Measurements from ENCODE around the gene C2CD3. TPM values are rescaled to one million over a fixed set of nuclear protein-coding genes. Genes with fewer than 3 reads are reported as not detected.
"Not testable (repeated sequence)": the region's sequence is repeated elsewhere in the genome, so short reads cannot be mapped to it uniquely, and the experiment has no call there.

The C2CD3 gene
- total and polyA plus RNA-seq, 8 donors, result 22.8 to 34.5 (median 27.5) TPM

DNA sequence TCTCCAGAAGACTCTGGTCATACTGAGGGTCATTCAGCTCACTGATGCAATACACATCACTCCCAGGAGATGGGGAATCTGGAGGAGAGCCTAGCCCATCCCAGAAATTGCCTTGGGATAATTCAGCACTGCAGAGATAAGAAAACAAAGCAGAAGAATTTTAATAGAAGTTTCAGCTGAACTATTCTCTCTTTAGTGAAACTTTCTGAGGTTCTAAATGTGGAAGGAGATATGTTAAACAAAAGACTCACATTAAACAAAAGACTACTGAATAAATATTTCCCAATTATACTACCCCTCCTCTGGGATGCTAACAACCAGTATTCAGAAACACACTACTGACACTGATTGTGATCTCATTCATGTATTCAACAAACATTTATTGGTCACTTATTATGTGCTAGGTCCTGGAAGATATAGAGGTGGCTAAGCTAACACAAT is 47.8 kb downstream of the C2CD3 start:
- H3K4me3 ChIP-seq, result no peak overlapping the region
- H3K27ac ChIP-seq, result no peak overlapping the region
- intact Hi-C loops (cut with DNase I), result no loop called here
- DNase-seq (no peak), ATAC-seq (no peak)
- H3K9me3 ChIP-seq, result peaks cover 0 to 4% of the 10 kb centered on the region in 2 donors
- no peaks in the 10 kb centered on the region for H3K27me3 ChIP-seq
- H3K36me3 ChIP-seq, result peaks cover 0 to 27% of the 10 kb centered on the region in 2 donors
- no peaks in the 10 kb centered on the region for H3K4me1 ChIP-seq
- TF ChIP-seq, protein P1, sequence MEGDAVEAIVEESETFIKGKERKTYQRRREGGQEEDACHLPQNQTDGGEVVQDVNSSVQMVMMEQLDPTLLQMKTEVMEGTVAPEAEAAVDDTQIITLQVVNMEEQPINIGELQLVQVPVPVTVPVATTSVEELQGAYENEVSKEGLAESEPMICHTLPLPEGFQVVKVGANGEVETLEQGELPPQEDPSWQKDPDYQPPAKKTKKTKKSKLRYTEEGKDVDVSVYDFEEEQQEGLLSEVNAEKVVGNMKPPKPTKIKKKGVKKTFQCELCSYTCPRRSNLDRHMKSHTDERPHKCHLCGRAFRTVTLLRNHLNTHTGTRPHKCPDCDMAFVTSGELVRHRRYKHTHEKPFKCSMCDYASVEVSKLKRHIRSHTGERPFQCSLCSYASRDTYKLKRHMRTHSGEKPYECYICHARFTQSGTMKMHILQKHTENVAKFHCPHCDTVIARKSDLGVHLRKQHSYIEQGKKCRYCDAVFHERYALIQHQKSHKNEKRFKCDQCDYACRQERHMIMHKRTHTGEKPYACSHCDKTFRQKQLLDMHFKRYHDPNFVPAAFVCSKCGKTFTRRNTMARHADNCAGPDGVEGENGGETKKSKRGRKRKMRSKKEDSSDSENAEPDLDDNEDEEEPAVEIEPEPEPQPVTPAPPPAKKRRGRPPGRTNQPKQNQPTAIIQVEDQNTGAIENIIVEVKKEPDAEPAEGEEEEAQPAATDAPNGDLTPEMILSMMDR (IDR thresholded peaks at IDR 0.05), result no peak

DNA sequence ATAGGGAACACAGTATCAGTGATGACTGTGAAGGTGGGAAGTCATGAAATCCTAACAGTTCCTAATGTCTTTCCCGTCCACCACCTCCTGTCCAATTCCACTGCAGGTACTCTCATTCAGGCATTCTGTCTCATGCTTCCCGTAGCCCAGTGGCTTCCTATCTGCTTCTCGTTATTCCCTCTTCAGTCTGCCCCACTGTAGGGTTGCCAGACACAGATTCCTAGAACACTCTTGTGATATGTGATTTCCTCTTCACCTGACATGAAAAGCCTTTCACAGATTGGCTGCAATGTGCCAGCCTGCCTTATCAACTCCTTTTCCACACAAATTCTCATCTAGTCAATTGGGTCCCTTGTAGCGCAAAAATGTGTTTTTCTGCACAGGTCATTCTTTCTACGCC is 49.0 kb downstream of the C2CD3 start:
- TF ChIP-seq, protein P1 (IDR thresholded peaks at IDR 0.05), result no peak
- H3K4me1 ChIP-seq, result no peaks in the 10 kb centered on the region
- no peak overlapping the region for H3K27ac ChIP-seq
- no peaks in the 10 kb centered on the region for H3K27me3 ChIP-seq
- no peak overlapping the region for H3K4me3 ChIP-seq
- intact Hi-C loops (cut with DNase I), result no loop called here
- DNase-seq (no peak), ATAC-seq (no peak)
- peaks cover 0 to 4% of the 10 kb centered on the region in 2 donors for H3K9me3 ChIP-seq
- peaks cover 0 to 34% of the 10 kb centered on the region in 2 donors for H3K36me3 ChIP-seq

DNA sequence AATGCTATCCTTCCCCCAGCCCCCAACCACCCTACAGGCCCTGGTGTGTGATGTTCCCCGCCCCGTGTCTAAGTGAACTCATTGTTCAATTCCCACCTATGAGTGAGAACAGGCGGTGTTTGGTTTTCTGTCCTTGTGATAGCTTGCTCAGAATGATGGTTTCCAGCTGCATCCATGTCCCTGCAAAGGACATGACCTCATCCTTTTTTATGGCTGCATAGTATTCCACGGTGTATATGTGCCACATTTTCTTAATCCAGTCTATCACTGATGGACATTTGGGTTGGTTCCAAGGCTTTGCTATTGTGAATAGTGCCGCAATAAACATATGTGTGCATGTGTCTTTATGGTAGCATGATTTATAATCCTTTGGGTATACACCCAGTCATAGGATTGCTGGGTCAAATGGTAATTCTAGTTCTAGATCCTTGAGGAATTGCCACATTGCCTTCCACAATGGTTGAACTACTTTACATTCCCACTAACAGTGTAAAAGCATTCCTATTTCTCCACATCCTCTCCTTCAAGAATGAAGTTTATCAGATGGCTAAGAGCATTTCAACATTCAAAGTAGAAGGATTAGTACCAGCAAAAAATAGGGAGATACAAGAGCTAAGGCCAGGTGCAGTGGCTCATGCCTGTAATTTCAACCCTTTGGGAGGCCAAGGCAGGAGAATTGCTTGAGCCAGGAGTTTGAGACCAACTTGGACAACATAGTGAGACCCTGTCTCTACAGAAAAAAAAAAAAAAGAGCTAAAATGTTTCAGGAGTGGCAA is 50.4 kb downstream of the C2CD3 start:
- H3K36me3 ChIP-seq, result peaks cover 0 to 46% of the 10 kb centered on the region in 2 donors
- ATAC-seq; H3K4me3 ChIP-seq; H3K27me3 ChIP-seq; H3K9me3 ChIP-seq; H3K27ac ChIP-seq; H3K4me1 ChIP-seq; intact Hi-C loops (cut with DNase I); DNase-seq: not testable (repeated sequence)

DNA sequence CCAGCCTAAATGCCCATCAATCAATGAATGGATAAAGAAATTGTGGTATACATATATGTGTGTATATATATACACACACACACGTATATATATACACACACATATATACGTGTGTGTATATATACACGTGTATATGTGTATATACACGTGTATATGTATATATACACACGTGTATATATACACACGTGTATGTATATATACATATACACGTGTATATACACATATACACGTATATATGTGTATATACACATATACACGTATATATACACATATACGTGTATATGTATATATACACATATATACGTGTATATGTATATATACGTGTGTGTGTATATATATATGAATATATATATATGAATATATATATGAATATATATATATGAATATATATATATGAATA is 54.1 kb downstream of the C2CD3 start:
- DNase-seq, result no peak
- TF ChIP-seq, protein P1 (IDR thresholded peaks at IDR 0.05), result no peak
- intact Hi-C loops (cut with DNase I), result no loop called here

DNA sequence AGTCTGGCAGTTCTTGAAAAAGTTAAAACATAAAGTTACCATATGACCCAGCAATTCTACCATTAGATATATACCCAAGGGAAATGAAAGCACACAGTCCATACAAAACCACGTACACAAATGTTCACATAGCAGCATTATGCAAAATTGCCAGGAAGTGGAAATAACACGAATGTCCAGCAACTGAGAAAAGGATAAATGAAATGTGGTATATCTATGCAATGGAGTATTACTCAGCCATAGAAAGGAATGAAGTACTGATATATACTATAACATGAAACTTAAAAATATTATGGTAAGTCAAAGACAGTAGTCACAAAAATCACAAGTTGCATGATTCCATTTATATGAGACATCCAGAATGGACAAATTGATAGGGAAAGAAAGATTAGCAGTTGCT is 57.9 kb downstream of the C2CD3 start:
- TF ChIP-seq, protein P1 (IDR thresholded peaks at IDR 0.05), result no peak
- Histone ChIP-seq H3K27me3 (no peaks in the 10 kb centered on the region), H3K4me3 (no peak overlapping the region), H3K9me3 (no peaks in the 10 kb centered on the region), H3K27ac (no peak overlapping the region), H3K36me3 (peaks cover 6 to 68% of the 10 kb centered on the region in 2 donors), H3K4me1 (no peaks in the 10 kb centered on the region)
- DNase-seq (no peak), ATAC-seq (no peak)
- intact Hi-C loops (cut with DNase I), result no loop called here

More for the DNA sequence above, 54.1 kb downstream of the C2CD3 start:
- Histone ChIP-seq H3K9me3 (peaks cover 0 to 4% of the 10 kb centered on the region in 2 donors), H3K27ac (no peak overlapping the region), H3K27me3 (no peaks in the 10 kb centered on the region), H3K36me3 (peaks cover 6 to 77% of the 10 kb centered on the region in 2 donors), H3K4me1 (no peaks in the 10 kb centered on the region), H3K4me3 (no peak overlapping the region)
- ATAC-seq, result no peak

All from left lung (tissue), 10 donors.